GM19328 (cell line): ENCODE data around the gene PLEKHA6.

Experiments
- ATAC-seq: cut with Tn5 transposase; IDR thresholded peaks from one replicate; pipeline ENCODE4 v1.9.1; 2021; ENCODE audit warnings: mild to moderate bottlenecking, moderate library complexity; ENCODE audit not compliant: unreplicated experiment

Gene PLEKHA6

GRCh38 chr1:204221271-204221670 is 138.5 kb downstream of the PLEKHA6 start:
- ATAC-seq: no peak

GRCh38 chr1:204219971-204220616 is 139.6 kb downstream of the PLEKHA6 start:
- no peak for ATAC-seq

- no peak for ATAC-seq
Observed at GRCh38 chr1:204218552-204218951, 141.2 kb downstream of the PLEKHA6 start.

GRCh38 chr1:204217648-204218000 is 142.1 kb downstream of the PLEKHA6 start:
- ATAC-seq: no peak

GRCh38 chr1:204216880-204217647 is 142.7 kb downstream of the PLEKHA6 start:
- ATAC-seq: no peak

- ATAC-seq: no peak
Observed at GRCh38 chr1:204216236-204216635, 143.5 kb downstream of the PLEKHA6 start.

- ATAC-seq: no peak
Observed at GRCh38 chr1:204213668-204214662, 145.8 kb downstream of the PLEKHA6 start, which contains the start of gene GOLT1A. Gene GOLT1A (minus strand): TSS chr1:204213988. CDS start chr1:204213906, 82 bp downstream.

- ATAC-seq: no peak
Observed at GRCh38 chr1:204212715-204213114, 147.0 kb downstream of the PLEKHA6 start.

GRCh38 chr1:204211046-204211445 is 148.7 kb downstream of the PLEKHA6 start:
- no peak for ATAC-seq

GRCh38 chr1:204207136-204207616 is 152.6 kb downstream of the PLEKHA6 start:
- no peak for ATAC-seq

GRCh38 chr1:204206121-204206520 is 153.6 kb downstream of the PLEKHA6 start:
- no peak for ATAC-seq

GRCh38 chr1:204205486-204205885 is 154.2 kb downstream of the PLEKHA6 start:
- ATAC-seq: no peak

- no peak for ATAC-seq
Observed at GRCh38 chr1:204204944-204205343, 154.8 kb downstream of the PLEKHA6 start.

GRCh38 chr1:204203206-204203767 is 156.4 kb downstream of the PLEKHA6 start:
- ATAC-seq: no peak

GRCh38 chr1:204202481-204202880 is 157.2 kb downstream of the PLEKHA6 start:
- no peak for ATAC-seq

GRCh38 chr1:204201348-204202040 is 158.2 kb downstream of the PLEKHA6 start:
- ATAC-seq: no peak

- no peak for ATAC-seq
Observed at GRCh38 chr1:204199579-204199978, 160.2 kb downstream of the PLEKHA6 start.

GRCh38 chr1:204198348-204199340 is 161.1 kb downstream of the PLEKHA6 start:
- no peak for ATAC-seq

- ATAC-seq: no peak
Observed at GRCh38 chr1:204197068-204197467, 162.7 kb downstream of the PLEKHA6 start.
